NCI-H2107 (cell line): ENCODE data around the gene SPARC.
"Not testable (repeated sequence)": the region's sequence is repeated elsewhere in the genome, so short reads cannot be mapped to it uniquely, and the experiment has no call there.

Experiments
- DNase-seq: peaks from one replicate; lab custom pipeline; 2025; lab: John Stamatoyannopoulos, UW

SPARC gene, protein sequence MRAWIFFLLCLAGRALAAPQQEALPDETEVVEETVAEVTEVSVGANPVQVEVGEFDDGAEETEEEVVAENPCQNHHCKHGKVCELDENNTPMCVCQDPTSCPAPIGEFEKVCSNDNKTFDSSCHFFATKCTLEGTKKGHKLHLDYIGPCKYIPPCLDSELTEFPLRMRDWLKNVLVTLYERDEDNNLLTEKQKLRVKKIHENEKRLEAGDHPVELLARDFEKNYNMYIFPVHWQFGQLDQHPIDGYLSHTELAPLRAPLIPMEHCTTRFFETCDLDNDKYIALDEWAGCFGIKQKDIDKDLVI

DNA sequence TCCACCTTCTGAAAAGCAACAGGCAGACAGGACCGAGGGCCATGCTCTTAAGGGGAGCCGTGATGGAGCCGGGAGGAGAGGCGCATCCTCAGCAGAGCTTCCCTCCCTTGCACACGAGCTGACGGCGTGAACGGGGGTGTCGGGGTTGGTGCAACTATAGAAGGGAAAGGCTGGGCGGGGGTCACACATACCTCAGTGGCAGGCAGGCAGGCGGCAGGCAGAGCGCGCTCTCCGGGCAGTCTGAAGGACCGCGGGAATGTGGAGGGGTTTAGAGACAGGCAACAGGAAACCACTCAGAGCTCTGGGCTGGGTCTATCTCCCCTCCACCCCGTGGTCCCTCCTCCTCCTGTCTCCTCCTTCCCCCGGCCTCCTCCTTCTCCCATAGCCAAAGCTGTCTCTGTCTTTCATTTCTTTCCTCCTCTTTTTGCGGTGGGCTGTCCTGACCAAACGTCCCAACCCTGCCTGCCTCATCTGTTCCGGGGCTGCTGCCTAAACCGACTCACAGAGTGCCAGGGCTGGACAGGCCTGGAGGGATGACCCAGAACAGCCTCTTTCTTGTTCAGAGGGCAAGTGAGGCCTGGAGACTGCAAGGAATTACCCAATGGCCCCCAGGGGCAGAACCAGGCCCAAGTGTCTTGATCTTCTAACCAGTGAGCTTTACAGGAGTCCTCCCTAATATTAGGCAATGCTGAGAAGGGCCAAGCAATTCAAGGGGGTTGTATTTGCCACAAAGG, at the start of gene SPARC:
TSS of gene SPARC (minus strand) at position 242 of the 734 bp plus-strand sequence. CDS start 10,727 bp downstream, outside the sequence.
- no peak for DNase-seq

DNA sequence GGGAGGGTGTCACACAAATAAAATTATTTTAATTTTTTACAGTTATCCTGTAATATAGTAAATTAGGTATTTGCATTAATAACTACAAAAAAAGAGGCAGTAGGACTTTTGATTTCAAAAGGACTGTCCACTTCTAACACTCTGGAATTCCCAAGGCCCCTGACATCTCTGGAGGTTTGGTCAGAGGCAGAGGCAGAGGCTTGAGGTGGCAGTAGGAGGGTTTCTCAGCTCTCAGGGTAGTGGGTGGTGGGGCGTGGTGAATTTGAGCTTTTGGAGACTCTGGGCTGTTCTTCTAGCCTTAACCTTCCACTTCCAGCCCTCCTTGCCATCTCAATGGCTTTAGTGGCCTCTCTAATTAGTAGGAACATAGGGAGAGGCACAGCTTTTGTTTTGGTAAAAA, 48.9 kb upstream of the SPARC start:
- DNase-seq, result no peak

DNA sequence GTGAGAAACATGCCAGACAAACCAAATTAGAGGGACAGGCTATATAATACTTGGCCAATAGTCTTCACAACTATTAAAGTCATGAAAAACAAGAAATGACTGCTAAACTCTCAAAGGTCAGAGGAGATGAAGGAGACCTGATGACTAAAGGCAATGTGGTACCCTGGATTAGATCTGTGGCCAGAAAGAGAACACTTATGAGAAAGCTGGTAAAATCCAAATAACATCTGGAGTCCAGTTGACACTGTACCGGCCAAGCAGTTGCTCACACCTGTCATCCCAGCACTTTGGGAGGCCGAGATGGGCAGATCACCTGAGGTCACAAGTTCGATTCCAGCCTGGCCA, 47.3 kb upstream of the SPARC start:
- no peak for DNase-seq

DNA sequence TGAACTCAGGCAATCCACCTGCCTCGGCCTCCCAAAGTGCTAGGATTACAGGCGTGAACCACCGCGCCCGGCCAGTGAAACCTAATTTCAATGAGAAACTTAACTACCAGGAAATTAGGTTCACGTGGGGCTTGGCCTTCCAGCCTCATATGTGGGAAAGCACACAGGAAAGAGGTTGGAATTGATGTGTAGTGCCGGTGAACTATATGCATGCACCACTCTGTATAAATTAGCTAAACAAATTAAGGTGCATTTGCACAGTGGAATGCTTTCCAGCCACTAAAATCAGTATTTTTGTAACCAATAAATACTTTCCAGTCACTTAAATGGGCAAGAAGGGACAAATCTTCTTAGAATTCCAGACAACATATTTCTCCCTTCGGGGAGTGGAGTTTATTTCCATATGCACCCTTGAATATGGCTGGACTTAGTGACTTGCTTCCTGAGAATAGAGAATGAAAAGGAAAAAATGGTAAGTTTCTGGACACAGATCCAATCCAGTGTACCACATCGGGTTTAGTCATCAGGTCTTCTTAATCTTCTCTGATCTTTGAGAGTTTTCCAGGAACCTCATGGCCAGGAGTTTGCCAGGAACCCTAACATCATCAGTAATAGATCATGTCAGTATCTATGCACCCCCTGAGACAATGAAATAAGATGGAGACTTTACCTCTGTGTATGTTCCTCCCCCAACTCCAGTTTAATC, 46.8 kb upstream of the SPARC start:
- no peak for DNase-seq

DNA sequence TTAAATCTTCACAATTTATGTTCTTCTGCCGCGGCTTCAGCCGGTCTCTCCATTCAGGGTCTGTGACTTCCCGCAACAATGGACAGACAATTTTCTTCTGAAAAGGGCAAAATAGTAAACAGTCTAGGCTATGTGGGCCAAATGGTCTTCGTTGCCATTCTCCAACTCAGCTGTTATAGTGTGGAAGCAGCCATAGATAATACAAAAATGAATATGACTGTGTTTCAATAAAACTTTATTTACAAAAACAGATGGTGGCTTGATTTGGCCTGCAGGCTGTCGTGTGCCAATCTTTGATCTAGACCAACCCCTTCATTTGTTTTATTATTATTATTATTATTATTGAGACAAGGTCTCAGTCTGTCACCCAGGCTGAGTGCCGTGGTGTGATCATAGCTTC, 43.7 kb upstream of the SPARC start:
- DNase-seq, result no peak

DNA sequence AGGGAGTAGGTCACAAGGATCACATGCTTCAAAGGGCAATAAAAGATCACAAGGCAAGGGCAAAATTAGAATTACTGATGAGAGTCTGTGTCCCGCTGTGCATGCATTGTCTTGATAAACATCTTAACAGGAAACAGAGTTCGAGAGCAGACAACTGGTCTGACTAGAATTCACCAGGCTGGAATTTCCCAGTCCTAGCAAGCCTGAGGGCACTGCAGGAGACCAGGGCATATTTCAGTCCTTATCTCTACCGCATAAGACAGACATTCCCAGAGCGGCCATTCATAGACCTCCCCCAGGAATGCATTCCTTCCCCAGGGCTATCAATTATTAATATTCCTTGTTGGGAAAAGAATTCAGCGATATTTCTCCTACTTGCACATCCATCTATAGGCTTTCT, 42.9 kb upstream of the SPARC start:
- DNase-seq, result not testable (repeated sequence)

DNA sequence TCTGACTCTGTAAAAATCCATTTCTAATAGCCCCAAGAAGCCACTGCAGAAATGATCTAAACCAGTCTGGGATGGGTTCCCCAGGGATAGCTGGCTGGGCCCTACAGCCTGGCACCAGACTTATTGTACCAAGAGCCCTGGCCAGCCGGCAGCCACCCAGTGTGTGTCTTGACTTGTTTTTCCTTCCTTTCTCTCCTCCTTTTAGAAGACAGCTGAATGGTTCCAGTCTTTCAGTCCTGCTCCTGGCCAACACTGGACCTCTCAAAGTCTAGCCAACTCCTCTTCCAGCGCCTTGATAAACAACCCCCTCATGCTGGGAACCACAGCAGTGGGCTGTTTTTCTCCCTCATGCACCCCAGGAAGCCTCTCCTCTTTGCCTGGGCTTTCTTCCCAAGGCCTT, 37.6 kb upstream of the SPARC start:
- DNase-seq, result no peak

DNA sequence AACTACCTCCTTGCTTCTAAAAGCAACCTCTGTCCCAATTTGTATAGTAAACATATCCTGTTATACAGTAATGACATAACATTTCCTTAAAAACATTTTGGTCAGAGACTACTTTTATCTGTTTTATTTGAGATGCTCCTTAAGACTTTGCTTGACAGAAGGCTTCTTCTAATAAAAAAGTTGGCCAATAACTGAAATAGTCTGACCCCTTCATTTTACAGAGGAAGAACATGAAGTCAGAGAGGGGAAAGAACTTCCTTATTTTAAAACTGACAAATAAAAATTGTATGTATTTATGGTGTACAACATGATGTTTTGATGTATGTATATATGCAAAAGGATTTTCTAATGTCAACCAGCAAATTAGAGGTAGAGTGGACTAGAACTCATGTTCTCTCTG, 35.8 kb upstream of the SPARC start:
- no peak for DNase-seq

DNA sequence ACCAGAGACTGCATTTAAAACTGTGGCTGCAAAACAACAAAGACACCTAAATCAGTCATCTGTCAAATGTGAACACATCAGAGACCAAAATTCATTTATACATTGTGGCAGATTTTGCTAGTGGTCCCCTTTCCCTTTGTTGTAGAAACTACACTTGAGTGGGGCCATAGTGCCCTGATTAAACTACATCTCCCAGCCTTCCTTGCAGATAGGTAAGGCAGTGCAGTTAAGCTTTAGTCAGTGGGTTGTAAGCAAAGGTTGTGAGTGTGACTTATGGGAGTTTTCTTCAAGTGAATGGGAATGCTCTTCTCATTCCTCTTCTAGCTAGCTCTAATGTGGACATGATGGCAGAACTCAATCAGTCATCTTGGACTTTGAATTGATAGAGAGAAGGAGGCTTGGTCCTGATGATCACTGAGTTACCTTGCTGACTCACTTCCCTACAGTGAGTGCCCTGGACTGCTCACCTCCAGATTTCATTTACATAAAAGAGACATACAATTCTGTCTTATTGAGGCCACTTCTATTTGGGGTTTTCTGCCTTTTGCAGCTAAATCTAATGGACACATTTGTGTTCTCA, 35.2 kb upstream of the SPARC start:
- no peak for DNase-seq

DNA sequence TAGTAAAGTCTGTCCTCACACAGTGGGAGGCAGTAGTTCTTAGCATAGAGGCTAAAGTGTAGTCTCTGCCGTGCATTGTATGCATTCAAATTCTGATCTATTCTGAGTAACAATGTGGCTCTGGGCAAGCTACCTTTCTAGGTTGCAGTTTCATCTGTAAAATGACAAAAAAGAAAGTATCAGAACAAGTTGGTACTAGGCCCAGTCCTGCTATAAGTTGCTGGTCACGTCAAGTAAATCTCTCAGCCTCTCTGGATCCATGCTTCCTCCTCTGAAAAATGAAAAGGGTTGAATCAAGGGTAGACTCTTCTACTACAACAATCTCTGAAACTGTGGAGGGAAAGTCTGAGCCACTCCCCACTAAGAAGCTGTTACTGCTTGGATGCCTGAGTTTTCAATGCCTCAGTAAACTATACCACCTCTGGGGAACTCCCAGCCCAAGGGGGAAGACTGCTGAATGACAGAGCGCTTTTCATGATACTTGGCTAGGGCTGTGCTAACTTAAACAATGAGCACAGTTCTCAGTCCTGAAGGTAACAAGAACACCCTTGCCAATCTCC, 34.5 kb upstream of the SPARC start:
- DNase-seq, result no peak

DNA sequence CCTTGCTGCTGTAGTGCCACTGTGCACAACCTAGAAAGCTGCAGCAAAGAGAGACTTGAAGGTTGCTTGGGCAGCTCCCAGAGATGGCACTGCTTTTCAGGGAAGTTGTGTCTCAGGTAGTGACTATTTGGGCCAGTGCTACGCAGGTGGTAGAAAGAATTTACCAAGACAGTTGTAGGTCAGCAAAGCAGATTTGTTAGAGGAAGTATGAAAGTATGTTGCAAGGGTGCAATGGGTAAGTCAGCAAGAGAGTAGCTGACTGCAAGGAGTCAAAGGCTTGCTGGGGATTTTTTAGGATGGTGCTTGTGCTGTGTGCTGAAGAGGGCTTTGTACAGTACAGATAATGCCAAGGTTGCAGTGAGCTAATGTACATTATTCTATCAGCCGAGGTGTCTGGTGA, 33.5 kb upstream of the SPARC start:
- no peak for DNase-seq

DNA sequence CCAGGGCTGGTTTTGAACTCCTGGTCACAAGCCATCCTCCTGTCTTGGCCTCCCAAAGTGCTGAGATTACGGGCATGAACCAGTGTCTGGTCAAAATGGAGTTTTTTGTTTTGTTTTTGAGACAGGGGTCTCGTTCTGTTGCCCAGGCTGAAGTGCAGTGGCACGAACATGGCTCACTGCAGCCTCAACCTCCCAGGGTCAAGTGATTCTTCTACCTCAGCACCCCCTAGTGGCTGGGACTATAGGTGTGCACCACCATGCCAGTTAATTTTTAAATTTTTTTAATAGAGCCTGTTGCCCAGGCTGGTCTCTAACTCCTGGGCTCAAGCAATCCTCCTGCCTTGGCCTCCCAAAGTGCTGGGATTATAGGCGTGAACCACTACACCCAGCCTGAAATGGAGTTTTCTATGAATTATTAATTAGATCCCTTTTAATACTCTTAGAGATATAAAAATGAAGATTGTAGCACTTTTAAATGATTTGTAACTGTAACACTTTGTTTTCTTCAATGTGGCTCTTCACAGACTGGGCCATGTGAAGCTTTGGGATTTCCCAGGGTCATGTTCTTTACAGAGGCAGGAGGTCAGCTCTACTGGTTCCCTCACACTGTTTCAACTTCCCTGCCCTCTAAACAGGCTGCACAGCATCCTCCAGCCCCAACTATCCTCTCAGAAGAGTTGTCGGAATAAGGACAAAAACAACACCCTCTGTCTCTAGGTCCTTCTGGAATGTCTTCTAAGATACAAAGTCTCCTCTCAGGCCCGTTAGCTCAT, 32.7 kb upstream of the SPARC start:
- DNase-seq, result no peak

DNA sequence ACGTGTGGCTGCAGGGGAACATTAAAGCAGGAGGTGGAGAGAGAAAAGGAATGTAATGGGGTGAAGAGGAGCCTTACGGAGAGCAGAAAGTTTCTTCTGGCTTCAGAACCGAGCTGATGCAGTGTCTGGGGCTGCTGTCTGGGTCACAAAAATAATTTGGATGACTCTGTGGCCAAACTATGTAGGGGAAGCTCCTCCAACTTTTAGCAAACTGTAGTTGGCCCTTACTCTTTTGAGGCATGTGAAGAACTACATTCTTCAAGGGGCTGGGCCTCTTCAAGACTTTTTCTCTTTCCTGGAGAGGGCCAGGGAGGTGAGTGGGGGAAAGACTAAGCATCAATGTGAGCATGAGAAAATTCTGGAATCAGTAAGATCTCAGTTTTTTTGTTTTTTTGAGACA, 31.9 kb upstream of the SPARC start:
- DNase-seq, result no peak

DNA sequence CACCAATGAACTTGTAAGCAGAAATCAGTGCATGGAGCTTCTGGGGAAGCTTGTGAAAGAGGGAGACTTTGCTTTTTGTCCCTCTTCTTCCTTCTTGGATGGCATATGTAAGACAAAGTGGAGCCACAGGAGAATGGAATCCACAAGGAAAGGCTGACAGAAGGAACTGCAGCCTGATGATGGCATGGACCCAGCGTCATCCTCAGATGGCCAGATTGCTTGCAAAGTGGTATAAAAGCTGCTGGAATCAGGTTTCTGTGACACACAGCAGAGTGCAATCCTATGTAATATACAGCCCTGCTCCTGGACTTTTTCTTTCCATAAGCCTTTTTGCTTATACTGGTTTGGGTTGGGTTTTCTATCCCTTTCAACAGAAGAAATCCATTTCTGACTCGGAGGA, 31.4 kb upstream of the SPARC start:
- no peak for DNase-seq

DNA sequence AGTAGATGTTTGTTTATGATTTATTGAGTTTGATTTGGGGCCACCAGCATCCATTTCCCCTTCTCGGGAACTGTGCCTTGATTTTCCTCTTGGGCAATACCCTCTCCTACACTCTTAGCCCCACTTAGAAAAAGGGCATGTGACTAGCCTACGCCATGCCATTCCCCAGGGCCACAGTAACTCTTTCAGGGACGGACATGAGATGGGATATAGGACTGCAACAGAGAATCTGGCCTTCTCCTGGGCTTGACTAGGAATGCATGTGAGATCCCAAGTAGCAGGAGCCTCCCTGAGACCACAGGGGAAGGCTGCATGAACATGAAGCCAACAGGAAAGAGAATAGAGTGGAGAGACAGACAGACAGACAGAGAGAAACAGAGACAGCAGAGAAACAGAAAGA, 30.7 kb upstream of the SPARC start:
- DNase-seq, result no peak

DNA sequence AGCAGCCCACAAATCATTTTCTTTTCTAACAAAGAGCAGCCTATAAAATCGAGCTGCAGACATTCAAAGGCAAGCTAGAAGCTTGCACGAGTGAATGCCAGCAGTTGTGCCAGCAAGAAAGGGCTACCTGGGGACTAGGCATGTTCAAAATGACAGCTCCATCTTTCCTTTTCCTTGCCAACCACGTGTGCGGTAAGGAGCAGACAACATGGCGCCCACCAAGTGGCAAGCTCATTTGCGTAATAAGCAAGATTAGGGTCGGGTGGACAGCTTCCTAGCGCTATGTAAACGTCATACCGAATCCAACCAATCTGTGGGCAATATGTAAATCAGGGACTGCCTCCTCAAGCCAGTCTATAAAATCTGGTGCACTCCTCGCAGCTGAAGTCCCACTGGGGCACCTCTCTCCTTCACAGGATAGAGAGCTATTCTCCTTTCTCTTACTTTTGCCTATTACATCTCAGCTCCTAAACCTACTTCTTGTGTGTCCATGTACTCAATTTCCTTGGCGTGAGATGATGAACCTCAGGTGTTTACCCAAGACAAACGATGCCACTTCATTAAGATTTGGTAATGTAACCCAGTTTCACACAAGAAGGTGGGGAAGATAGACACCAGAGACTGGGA, 22.5 kb upstream of the SPARC start:
- DNase-seq, result no peak

DNA sequence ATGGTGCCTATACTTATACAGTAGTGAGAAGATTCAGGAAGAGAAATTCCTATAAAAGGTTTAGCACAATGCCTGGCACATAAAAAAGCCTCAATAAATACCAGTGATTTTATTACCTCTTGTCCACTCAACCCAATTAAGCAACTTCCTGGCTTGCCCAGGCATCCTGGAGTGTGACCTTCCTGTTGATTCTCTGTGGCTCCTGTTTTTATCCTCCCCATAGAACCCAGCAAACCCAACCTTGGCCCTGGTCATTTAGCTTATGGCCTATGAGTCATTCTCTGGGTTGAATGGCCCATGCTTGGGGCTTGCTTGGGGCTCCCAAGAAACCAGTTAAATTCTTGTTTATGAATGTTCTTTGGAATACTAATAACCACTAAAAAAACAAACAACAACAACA, 21.4 kb upstream of the SPARC start:
- no peak for DNase-seq

DNA sequence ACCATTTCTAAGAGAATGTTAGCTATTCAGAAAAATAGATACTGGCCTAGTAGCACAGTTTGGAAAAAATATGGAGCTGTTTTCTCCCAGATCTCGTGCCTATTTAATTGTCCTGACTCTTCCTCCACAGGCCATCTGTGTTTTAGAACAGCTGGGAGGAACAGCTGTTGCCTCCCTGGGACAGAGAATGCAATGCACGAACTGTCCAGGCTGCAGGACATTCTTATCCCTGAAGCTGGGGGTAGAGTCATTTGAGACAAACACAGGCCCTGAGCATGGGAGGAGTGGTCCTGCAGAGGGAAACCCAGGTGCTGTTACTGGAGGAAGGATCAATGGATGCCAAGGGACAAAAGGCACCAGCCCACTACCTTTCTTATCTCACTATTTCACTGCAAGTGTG, 20.9 kb upstream of the SPARC start:
- DNase-seq, result no peak

DNA sequence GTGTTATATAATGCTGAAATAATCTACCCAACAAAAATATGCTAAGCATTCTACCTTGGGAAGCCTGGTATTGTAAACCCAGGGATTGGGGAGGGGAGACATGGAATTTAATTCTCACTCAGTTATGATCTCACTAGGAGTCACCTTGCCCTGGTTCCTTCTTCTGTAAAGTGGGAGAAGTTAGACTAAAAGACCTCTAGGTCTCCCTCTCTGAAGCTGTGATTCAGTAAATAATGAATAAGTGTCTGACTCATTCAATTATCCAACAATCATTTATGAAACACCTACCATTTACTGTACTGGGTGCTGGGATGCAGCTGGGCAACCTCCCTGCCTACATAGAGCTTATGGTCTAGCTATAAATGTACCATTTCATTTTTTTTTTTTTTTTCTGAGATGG, 20.2 kb upstream of the SPARC start:
- no peak for DNase-seq

DNA sequence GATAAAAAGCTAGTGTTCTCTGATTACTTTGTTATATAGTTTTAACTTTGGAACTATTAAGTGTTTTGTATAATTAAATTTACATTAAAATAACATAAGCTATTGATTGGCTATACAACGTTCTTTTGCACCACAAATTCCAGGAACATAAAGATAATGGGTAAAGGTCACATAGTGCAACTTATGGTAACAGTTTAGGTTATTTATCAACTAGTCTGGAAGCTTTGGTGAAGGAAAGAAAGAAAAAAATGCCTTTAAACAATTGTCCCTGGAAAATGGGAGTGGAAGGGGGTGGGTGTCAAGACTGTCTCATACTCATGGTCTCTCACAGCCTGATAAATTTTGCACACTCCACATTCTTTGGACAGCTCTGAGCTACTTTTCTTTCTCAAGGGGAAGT, 17.1 kb upstream of the SPARC start:
- no peak for DNase-seq

DNA sequence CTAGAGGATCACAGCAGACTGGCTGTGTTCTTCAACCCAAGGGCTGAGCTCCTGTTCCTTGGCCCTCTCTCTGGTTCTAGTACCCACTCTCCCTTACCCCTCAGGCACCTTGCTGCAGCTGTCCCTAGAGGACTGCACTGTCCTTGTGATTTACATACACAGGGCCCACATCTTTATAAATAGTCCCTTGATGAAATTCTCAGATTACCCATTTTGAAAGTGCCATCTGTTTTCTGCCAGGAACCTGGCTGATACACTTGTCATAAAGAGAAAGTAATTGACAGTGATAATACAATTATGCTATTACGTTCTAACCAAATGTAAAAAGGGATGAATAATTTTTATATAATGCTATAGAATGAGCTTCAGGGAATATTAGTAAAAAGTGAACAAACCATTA, 16.5 kb upstream of the SPARC start:
- DNase-seq, result no peak
